Tibial nerve (tissue), 4 donors: ENCODE results near the gene SEMA3A. TPM values are rescaled to one million over a fixed set of nuclear protein-coding genes. Genes with fewer than 3 reads are reported as not detected.

Experiments used
- DNase-seq, 2 donors: peaks; one replicate each; pipeline ENCODE4 v3.0.0-alpha.2; 2019; ENCODE audit warnings: low spot score in 2 of 2
- H3K27ac ChIP-seq, 4 donors: fragments of 200-600 bp; sonication (generic) in 3 of 4; one replicate each; pipeline ENCODE4 v1.5.1; 2017 to 2019; ENCODE audit warnings: mild to moderate bottlenecking in 1 of 4
- H3K27me3 ChIP-seq, 2 donors: fragments of 200-600 bp; sonication (generic) in 1 of 2; one replicate each; pipeline versions ENCODE4 v1.5.1 to v1.6.0; 2017 to 2019
- H3K36me3 ChIP-seq, 3 donors: fragments of 200-600 bp; sonication (generic); one replicate each; pipeline ENCODE4 v1.5.1; 2018 to 2019
- H3K4me1 ChIP-seq, 4 donors: fragments of 200-600 bp; sonication (generic) in 3 of 4; one replicate each; pipeline ENCODE4 v1.5.1; 2017 to 2019
- H3K4me3 ChIP-seq, 4 donors: fragments of 200-600 bp; sonication (generic) in 3 of 4; one replicate each; pipeline ENCODE4 v1.5.1; 2017 to 2019; ENCODE audit warnings: mild to moderate bottlenecking in 1 of 4, moderate library complexity in 1 of 4
- H3K9me3 ChIP-seq, 4 donors: fragments of 200-600 bp; sonication (generic) in 3 of 4; one replicate each; pipeline ENCODE4 v1.5.1; 2017 to 2019
- EP300 ChIP-seq, 2 donors: sonication (generic); formaldehyde crosslinking; IDR thresholded peaks; one replicate each; pipeline ENCODE4 v1.6.1; 2017; ENCODE audit warnings: antibody characterized with exemption in 2 of 2, mild to moderate bottlenecking in 1 of 2
- POLR2A ChIP-seq, 2 donors: fragments of 450-650 bp; IDR thresholded peaks; one replicate each; pipeline ENCODE4 v1.6.1; 2017; ENCODE audit warnings: antibody characterized with exemption in 2 of 2, mild to moderate bottlenecking in 2 of 2, moderate library complexity in 2 of 2
- WGBS, 2 donors: methylation state at CpG; one replicate each; pipeline ENCODE4 v1.1.5; 2018; 5-methylcytosine and 5-hydroxymethylcytosine counted together
- total RNA-seq, 4 donors: library from RNA; depleted of rRNA; stranded (reverse); fragments of >200 nt; gene quantifications; one replicate each; pipeline ENCODE4 v1.1.0, GENCODE V29; 2016
- TF ChIP-seq, protein P1 (sequence below), 5 experiments: fragments of 200-600 bp in 3 of 5; fragments of 450-650 bp in 2 of 5; sonication (generic) in 3 of 5; IDR thresholded peaks; one replicate each; pipeline ENCODE4 v1.5.1; 2016 to 2019; ENCODE audit warnings: antibody characterized with exemption in 5 of 5, mild to moderate bottlenecking in 3 of 5, moderate library complexity in 2 of 5

Gene SEMA3A
- total RNA-seq, 4 donors from 2014 or later = 2.9 to 9.3 (median 6.8) TPM

DNA sequence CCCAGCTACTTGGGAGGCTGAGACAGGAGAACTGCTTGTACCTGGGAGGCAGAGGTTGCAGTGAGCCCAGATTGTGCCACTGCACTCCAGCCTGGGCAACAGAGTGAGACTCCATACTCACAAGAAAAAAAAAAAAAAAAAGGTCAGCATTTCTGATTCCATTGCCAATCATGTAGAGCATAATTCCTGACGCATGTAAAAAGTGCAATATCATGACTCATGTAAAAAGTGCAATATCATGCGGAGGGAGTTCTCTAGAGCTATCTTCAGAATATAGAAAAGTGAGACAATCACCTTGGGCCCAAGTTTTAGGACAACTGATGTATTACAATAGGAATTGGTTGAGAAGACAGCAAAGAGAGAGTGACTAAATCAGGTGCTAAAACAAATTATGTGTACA is 85.8 kb downstream of the SEMA3A start:
- Histone ChIP-seq H3K27ac (no peak overlapping the region), H3K27me3 (no peaks in the 10 kb centered on the region), H3K36me3 (no peaks in the 10 kb centered on the region), H3K9me3 (no peaks in the 10 kb centered on the region), H3K4me1 (peaks cover 0 to 13% (median 4%) of the 10 kb centered on the region in 4 donors), H3K4me3 (no peak overlapping the region)
- DNase-seq = no peak
- 71 to 94% methylated on average over 2 of the region's 2 CpGs for WGBS, 2 donors
- TF ChIP-seq EP300 (IDR thresholded peaks at IDR 0.05) (no peak), POLR2A (IDR thresholded peaks at IDR 0.05) (no peak)
- TF ChIP-seq, protein P1, sequence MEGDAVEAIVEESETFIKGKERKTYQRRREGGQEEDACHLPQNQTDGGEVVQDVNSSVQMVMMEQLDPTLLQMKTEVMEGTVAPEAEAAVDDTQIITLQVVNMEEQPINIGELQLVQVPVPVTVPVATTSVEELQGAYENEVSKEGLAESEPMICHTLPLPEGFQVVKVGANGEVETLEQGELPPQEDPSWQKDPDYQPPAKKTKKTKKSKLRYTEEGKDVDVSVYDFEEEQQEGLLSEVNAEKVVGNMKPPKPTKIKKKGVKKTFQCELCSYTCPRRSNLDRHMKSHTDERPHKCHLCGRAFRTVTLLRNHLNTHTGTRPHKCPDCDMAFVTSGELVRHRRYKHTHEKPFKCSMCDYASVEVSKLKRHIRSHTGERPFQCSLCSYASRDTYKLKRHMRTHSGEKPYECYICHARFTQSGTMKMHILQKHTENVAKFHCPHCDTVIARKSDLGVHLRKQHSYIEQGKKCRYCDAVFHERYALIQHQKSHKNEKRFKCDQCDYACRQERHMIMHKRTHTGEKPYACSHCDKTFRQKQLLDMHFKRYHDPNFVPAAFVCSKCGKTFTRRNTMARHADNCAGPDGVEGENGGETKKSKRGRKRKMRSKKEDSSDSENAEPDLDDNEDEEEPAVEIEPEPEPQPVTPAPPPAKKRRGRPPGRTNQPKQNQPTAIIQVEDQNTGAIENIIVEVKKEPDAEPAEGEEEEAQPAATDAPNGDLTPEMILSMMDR (IDR thresholded peaks at IDR 0.05) = no peak

GRCh38 chr7:84108119-84108518 is 86.5 kb downstream of the SEMA3A start:
- Histone ChIP-seq H3K4me3 (no peak overlapping the region), H3K27me3 (no peaks in the 10 kb centered on the region), H3K27ac (no peak overlapping the region), H3K9me3 (no peaks in the 10 kb centered on the region), H3K4me1 (peaks cover 0 to 6% (median 4%) of the 10 kb centered on the region in 4 donors), H3K36me3 (no peaks in the 10 kb centered on the region)
- no peak for DNase-seq
- 89 to 90% methylated on average over 1 of the region's 1 CpG for WGBS, 2 donors
- TF ChIP-seq, protein P1 (IDR thresholded peaks at IDR 0.05) = no peak
- TF ChIP-seq POLR2A (IDR thresholded peaks at IDR 0.05) (no peak), EP300 (IDR thresholded peaks at IDR 0.05) (no peak)

- TF ChIP-seq POLR2A (IDR thresholded peaks at IDR 0.05) (no peak), EP300 (IDR thresholded peaks at IDR 0.05) (no peak)
- TF ChIP-seq, protein P1 (IDR thresholded peaks at IDR 0.05) = no peak
- no peaks in the 10 kb centered on the region for H3K9me3 ChIP-seq
- no peak for DNase-seq
- H3K36me3 ChIP-seq = no peaks in the 10 kb centered on the region
- H3K4me3 ChIP-seq = no peak overlapping the region
- H3K4me1 ChIP-seq = peaks cover 0 to under 1% (median 0%) of the 10 kb centered on the region in 4 donors
- no peak overlapping the region for H3K27ac ChIP-seq
- WGBS, 2 donors = 91 to 92% methylated on average over 2 of the region's 2 CpGs
- no peaks in the 10 kb centered on the region for H3K27me3 ChIP-seq
Measured at GRCh38 chr7:84107259-84107658, 87.3 kb downstream of the SEMA3A start.

DNA sequence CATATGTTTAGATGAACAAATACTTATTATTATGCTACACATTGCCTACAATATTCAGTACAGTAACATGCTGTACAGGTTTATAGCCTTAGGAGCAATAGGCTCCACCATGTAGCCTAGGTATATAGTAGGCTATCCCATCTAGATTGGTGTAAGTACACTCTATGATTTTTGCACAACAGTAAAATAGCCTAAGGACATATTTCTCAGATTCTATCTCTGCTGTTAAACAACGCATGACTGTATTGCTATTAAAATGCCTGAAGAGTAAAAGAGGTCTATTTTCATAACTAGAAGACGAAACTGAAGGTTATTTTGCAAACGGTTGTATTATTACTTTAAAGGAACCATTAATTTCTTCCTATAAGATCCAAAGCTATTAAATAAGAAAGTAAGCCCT is 88.3 kb downstream of the SEMA3A start:
- DNase-seq = no peak
- TF ChIP-seq EP300 (IDR thresholded peaks at IDR 0.05) (no peak), POLR2A (IDR thresholded peaks at IDR 0.05) (no peak)
- TF ChIP-seq, protein P1 (IDR thresholded peaks at IDR 0.05) = no peak
- whole genome bisulfite sequencing, 2 donors = 76 to 80% methylated on average over 3 of the region's 3 CpGs
- H3K9me3 ChIP-seq = no peaks in the 10 kb centered on the region
- H3K4me3 ChIP-seq = no peak overlapping the region
- no peaks in the 10 kb centered on the region for H3K4me1 ChIP-seq
- no peaks in the 10 kb centered on the region for H3K36me3 ChIP-seq
- no peaks in the 10 kb centered on the region for H3K27me3 ChIP-seq
- no peak overlapping the region for H3K27ac ChIP-seq

DNA sequence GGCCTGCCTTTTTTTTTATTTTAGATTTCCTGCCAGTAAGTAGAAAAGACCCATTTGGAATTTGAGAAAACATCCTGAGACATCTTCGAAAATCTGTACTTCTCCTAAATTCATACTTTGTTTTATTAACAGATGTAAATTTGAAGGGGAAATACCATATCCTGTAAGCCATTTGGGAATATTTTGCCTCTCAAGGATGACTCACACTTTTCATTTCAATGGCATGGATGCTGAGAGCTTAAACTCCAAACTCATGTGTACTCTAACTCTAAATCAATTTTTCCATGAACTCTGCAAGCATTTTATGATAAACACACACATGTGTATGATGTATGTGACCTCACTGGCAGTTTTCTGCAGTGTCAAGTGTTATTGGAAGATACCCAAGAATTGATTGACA is 89.0 kb downstream of the SEMA3A start:
- Histone ChIP-seq H3K9me3 (no peaks in the 10 kb centered on the region), H3K36me3 (no peaks in the 10 kb centered on the region), H3K27ac (no peak overlapping the region), H3K27me3 (no peaks in the 10 kb centered on the region), H3K4me3 (no peak overlapping the region), H3K4me1 (no peaks in the 10 kb centered on the region)
- TF ChIP-seq POLR2A (IDR thresholded peaks at IDR 0.05) (no peak), EP300 (IDR thresholded peaks at IDR 0.05) (no peak)
- TF ChIP-seq, protein P1 (IDR thresholded peaks at IDR 0.05) = no peak
- no peak for DNase-seq
- 19 to 38% methylated on average over 1 of the region's 1 CpG for WGBS, 2 donors
